Breast epithelium (tissue), 3 donors: ENCODE data around the gene C2orf78.

Experiments used
- CTCF ChIP-seq, 3 donors: fragments of 450-650 bp; IDR thresholded peaks; one replicate each; pipeline ENCODE4 v1.5.1; 2016 to 2017; ENCODE audit warnings: antibody characterized with exemption in 3 of 3, mild to moderate bottlenecking in 3 of 3, moderate library complexity in 3 of 3
- POLR2AphosphoS5 ChIP-seq, 3 donors: sonication (generic); formaldehyde crosslinking; IDR thresholded peaks; one replicate each; pipeline ENCODE4 v1.6.1; 2017; ENCODE audit warnings: antibody characterized with exemption in 3 of 3

DNA sequence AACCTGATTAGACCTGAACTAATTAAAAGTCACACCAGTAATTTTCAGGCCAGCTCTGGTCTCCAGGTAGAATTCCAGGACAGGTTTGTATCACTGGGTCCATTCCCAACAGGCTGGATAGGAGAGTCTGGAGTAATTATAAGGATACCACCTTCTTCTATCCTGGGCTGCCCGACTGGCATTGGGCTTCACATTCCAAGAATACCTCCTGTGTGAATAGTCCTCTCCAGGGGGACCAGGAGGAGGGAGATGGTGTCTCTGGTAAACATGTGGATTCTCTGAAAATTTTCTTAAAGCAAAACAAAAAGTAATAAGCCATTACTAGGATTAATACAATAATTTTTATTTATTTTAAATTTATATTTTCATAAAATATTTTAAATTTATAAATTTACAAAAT, 21.4 kb upstream of the C2orf78 start:
- TF ChIP-seq CTCF (IDR thresholded peaks at IDR 0.05) (no peak), POLR2AphosphoS5 (IDR thresholded peaks at IDR 0.05) (no peak)
